Retina (tissue), 1 donor: ENCODE results near the gene SRPK1.

Experiments used
- DNase-seq: peaks from one replicate; pipeline ENCODE4 v3.0.0-alpha.2; 2016

The SRPK1 gene

GRCh38 chr6:35897036-35897435, 23.9 kb downstream of the SRPK1 start:
- no peak for DNase-seq

- no peak for DNase-seq
These were observed 24.7 kb downstream of the SRPK1 start for GRCh38 chr6:35896228-35896627.

GRCh38 chr6:35895560-35895959, 25.3 kb downstream of the SRPK1 start:
- no peak for DNase-seq

DNA sequence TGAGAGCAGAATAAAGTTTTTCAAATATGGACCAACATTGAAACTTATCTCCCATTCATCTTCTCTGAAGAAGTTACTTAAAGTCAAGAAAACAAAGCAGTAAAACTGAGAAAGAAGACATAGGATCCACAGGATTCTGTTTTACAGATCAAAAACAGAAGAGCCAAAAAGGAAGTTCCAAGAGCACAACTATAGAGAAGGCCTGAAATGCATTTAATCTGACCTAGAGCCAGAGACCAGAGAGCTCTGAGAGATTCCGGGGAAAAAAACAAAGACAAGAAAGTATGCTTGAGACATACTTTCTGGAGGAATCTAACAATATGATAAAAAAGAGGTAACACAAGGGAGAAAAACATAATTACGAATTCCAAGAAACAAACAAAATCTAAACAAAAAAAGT, 26.1 kb downstream of the SRPK1 start:
- no peak for DNase-seq

DNA sequence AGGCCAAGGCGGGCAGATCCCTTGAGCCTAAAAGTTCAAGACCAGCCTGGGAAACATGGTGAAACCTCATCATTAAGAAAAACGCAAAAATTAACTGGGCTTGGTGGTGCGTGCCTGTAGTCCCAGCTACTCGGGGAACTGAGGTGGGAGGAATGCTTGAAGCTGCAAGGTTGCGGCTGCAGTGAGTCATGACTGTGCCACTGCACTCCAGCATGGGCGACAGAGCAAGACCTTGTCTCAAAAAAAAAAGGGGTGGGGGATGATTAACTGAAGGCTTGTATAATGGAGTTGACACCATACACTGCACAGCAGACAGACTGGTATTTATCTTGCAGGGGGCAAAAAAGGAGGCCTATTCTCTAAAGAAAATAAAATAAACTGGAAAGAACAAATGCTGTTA, 27.7 kb downstream of the SRPK1 start:
- DNase-seq: no peak

DNA sequence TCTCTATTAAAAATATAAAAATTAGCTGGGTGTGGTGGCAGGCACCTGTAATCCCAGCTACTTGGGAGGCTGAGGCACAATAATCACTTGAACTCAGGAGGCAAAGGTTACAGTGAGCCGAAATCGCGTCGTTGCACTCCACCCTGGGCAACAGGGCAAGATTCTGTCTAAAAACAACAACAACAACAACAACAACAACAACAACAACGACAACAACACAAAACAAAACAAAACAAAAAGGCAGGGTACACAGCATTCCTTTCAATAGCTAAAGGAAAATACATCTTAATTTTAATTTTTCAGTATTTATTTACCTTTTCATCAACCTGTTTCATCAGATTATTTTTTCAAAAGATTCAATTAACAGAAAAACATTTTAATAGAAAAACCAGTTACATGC, 28.4 kb downstream of the SRPK1 start:
- no peak for DNase-seq

DNA sequence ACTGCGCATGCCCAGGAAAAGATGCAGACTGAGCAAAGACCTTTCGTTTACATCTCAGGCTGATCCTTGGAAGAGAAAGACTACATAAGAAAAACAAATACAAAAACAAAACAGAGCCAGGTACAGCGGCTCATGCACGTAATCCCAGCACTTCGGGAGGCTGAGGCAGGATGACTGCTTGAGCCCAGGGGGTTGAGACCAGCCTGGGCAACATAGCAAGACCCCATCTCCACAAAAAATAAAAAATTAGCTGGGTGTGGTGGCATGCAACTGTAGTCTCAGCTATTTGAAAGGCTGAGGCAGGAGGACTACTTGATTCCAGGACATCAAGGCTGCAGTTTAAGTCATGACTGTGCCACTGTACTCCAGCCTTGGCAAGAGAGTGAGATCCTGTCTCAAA, 41.7 kb downstream of the SRPK1 start:
- DNase-seq: no peak

DNA sequence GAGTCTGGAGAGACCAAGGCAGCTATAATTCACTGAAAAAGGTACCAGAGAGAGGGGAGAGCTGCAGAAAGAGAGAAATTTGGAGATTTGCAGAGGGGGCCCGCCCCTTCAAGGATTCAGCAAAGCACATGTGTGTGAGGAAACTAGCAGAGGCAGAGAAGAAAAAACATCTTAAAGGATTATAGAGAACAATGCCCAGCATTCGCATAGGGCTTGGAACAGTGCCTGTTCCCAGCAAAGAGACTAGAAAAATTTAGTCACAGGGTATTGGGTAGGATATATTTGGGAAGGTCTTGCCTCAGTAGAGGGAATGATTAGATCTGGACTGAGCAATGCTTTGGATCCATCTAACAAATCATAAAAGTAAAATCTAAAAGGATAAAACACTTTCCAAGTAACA, 44.0 kb downstream of the SRPK1 start:
- DNase-seq: no peak

DNA sequence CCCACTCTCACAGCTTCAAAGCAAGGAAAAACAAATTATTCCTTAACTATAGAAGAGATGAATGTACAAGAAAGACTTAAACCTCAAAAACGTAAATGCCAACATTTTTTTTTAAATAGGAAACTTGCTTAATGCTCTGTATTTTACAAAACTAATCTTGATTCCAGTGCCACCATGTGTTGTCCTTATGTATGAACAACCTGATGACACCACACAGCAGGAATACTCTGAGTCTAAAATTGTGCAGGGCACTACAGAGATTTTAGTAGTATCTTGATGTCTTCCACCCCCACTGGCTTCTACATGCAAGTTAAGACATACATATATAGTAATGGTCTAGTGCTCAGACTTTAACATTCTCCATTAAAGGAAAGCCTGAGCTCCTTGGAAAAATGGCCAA, 46.2 kb downstream of the SRPK1 start:
- DNase-seq: no peak

- no peak for DNase-seq
These were observed 61.5 kb downstream of the SRPK1 start for GRCh38 chr6:35859367-35859766.

DNA sequence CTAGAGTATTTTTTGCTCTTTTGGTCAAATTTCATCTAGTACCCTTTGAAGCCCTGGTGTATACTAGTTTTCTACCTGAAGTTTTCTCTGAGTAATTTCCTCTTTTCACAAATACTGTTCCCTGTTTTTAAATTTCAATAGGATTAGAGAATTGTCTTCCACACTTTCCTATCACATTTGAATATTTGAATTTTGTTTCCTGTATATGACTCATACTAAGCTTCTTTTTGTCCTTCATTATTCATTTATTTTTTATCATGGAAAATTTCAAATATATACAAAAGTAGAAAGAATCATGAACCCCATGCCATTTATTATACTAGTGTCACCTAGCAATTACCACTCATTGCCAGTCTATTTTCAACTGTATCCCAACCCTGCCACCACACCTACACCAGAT, 63.0 kb downstream of the SRPK1 start:
- no peak for DNase-seq

GRCh38 chr6:35856250-35856649, 64.6 kb downstream of the SRPK1 start:
- DNase-seq: no peak

- no peak for DNase-seq
These were observed 67.9 kb downstream of the SRPK1 start for GRCh38 chr6:35852994-35853393.

GRCh38 chr6:35850208-35850607, 70.7 kb downstream of the SRPK1 start:
- no peak for DNase-seq

DNA sequence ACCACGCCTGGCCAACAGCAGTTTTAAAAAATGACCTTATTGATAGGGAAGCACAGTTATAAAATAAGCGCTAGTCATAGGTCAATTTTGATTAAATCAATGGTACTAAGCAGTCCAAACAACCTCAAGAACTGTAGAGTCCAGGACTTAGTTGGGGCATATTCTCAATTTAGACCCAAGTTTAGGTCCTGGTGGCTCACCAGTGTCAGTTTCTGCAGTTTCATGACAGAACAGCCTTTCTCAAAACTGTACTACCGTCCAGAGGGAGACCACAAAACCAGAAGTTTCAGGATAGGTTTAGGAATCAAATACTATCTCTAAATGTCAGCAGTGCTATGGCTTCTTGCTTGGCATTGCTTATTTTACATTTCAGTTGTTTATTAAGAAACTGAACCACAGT, 76.6 kb downstream of the SRPK1 start:
- no peak for DNase-seq

- no peak for DNase-seq
These were observed 78.5 kb downstream of the SRPK1 start for GRCh38 chr6:35842381-35842780.

DNA sequence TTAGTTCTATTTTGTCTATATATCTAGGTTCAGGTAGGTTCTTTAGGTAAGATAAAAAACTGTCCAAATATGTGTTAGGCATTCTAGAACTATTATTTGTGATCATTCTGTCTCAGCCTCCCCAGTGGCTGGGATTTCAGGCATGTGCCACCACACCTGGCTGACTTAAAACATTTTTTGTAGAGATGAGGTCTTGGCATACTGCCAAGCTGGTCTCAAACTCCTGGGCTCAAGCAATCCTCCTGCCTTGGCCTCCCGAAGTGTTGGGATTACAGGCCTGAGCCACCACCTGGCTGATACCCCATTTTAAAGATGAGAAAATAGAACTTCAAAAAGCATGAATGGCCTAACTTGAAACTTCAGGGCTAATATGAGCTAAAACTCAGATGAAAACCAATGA, 81.9 kb downstream of the SRPK1 start:
- no peak for DNase-seq

- no peak for DNase-seq
These were observed 87.4 kb downstream of the SRPK1 start for GRCh38 chr6:35833536-35833935.

- DNase-seq: no peak
These were observed 89.5 kb downstream of the SRPK1 start for GRCh38 chr6:35831257-35832007.

- no peak for DNase-seq
These were observed 91.6 kb downstream of the SRPK1 start for GRCh38 chr6:35829306-35829705.

GRCh38 chr6:35824552-35825192, 96.2 kb downstream of the SRPK1 start:
- no peak for DNase-seq

DNA sequence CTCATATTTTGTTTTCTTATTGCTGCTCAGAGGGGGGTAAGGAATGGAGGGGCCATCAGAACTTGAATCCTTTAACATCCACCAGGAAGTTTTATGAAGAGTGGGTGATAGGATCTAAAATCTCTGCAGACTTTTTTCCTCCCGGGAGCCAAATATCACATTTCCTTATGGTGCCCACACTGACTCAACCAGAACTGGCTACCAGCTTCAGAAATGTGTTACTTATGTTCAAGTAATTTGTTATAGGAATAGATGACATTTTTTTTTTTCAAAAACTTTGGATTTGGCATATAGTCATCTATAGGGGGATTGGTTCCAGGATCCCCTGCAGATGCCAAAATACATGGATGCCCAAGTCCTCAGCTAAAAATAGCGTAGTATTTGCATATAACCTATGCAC, 97.3 kb downstream of the SRPK1 start:
- no peak for DNase-seq

- DNase-seq: no peak
These were observed 103.4 kb downstream of the SRPK1 start for GRCh38 chr6:35817515-35817914.

DNA sequence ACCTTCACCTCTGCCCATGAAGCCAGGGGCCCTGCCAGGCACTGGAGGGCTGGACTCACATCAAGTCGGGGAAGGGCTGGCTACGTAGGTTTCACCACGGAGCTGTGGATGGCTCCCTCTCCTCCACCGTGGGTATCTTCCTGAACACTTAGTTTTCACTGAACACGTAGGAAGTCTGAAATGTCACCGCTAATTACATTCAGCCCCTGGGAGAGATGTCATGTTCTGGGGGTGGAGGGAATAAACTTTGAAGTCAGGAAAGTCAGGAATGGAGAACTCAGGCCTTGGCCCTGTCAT, 109.3 kb downstream of the SRPK1 start:
- DNase-seq: no peak
